B cell (primary cell): ENCODE data around the gene TRIO. TPM values are rescaled to one million over a fixed set of nuclear protein-coding genes. Genes with fewer than 3 reads are reported as not detected.

Experiments
- ATAC-seq: fragments of 200-7000 bp; cut with Tn5 transposase; one replicate; pipeline ENCODE4 v1.10.0; 2021; ENCODE audit warnings: low read depth, mild to moderate bottlenecking, moderate number of reproducible peaks, moderate library complexity
- CTCF ChIA-PET: fragments of 350-600 bp; sonication (Branson Sonifier 250); formaldehyde crosslinking; loops from one replicate; lab custom pipeline; 2021; ENCODE audit warnings: antibody characterized with exemption, inconsistent platforms; lab: Charles Lee
- POLR2A ChIA-PET: fragments of 350-600 bp; sonication (Branson Sonifier 250); formaldehyde crosslinking; loops from one replicate; lab custom pipeline; 2021; ENCODE audit warnings: antibody characterized with exemption; lab: Charles Lee
- DNase-seq: peaks from one replicate; pipeline ENCODE4 v3.0.0; 2013
- H2AFZ ChIP-seq: 2 replicates; pipeline ENCODE4 v1.6.1; 2012; ENCODE audit warnings: mild to moderate bottlenecking, low read depth, low read length; ENCODE audit not compliant: insufficient read depth, poor library complexity, severe bottlenecking
- H3K27ac ChIP-seq, 2 donors: 1 replicate in 1 of 2; 2 replicates in 1 of 2; pipeline ENCODE4 v1.5.1; 2012 to 2013; ENCODE audit warnings: low read length in 2 of 2, mild to moderate bottlenecking in 2 of 2, moderate library complexity in 1 of 2
- H3K27me3 ChIP-seq, 4 experiments: fragments of 200-600 bp in 1 of 4; sonication (generic) in 1 of 4; replicated peaks in 1 of 4; 1 replicate in 2 of 4; 2 replicates in 2 of 4; pipeline versions ENCODE4 v1.6.1 to v1.7.0; 2013 to 2016; ENCODE audit warnings: low read length in 3 of 4, mild to moderate bottlenecking in 2 of 4, mixed read lengths in 1 of 4, moderate library complexity in 1 of 4; ENCODE audit not compliant: insufficient read depth in 4 of 4, control insufficient read depth in 3 of 4; ENCODE audit errors: control extremely low read depth in 1 of 4
- H3K36me3 ChIP-seq, 2 experiments: replicated peaks in 1 of 2; 1 replicate in 1 of 2; 2 replicates in 1 of 2; pipeline versions ENCODE4 v1.6.1 to v1.7.1; 2013; ENCODE audit warnings: low read length in 1 of 2; ENCODE audit not compliant: insufficient read depth in 2 of 2, control insufficient read depth in 1 of 2; ENCODE audit errors: control extremely low read depth in 1 of 2, extremely low read depth in 1 of 2
- H3K4me1 ChIP-seq, 2 donors: fragments of 200-600 bp in 1 of 2; sonication (generic) in 1 of 2; 1 replicate in 1 of 2; 2 replicates in 1 of 2; pipeline versions ENCODE4 v1.5.1 to v1.6.1; 2013 to 2017; ENCODE audit warnings: low read length in 2 of 2; ENCODE audit not compliant: control insufficient read depth in 2 of 2, insufficient read depth in 2 of 2
- H3K4me2 ChIP-seq: replicated peaks from 2 replicates; pipeline ENCODE3; 2012; ENCODE audit warnings: mild to moderate bottlenecking, low read depth, low read length; ENCODE audit not compliant: poor library complexity, severe bottlenecking
- H3K4me3 ChIP-seq, 5 experiments: fragments of 200-600 bp in 1 of 5; sonication (generic) in 1 of 5; 1 replicate in 3 of 5; 2 replicates in 2 of 5; pipeline versions ENCODE4 v1.5.1 to v1.7.0; 2011 to 2016; ENCODE audit warnings: low read length in 4 of 5, mild to moderate bottlenecking in 4 of 5, low read depth in 2 of 5, control low read depth in 1 of 5, moderate library complexity in 1 of 5; ENCODE audit not compliant: insufficient read depth in 1 of 5; ENCODE audit errors: control extremely low read depth in 1 of 5, extremely low read depth in 1 of 5
- H3K79me2 ChIP-seq: fragments of 200-600 bp; sonication (generic); one replicate; pipeline ENCODE4 v1.6.0; 2016; ENCODE audit warnings: low read length; ENCODE audit not compliant: control insufficient read depth, insufficient read depth
- H3K9ac ChIP-seq: fragments of 200-600 bp; sonication (generic); 2 replicates; pipeline ENCODE4 v1.6.1; 2017; ENCODE audit warnings: mild to moderate bottlenecking, low read length, moderate library complexity
- H3K9me3 ChIP-seq, 3 donors: one replicate each; pipeline versions ENCODE4 v1.6.1 to v1.7.1; 2013; ENCODE audit warnings: low read length in 2 of 3; ENCODE audit not compliant: control insufficient read depth in 2 of 3, insufficient read depth in 1 of 3; ENCODE audit errors: control extremely low read depth in 1 of 3
- H4K20me1 ChIP-seq: 2 replicates; pipeline ENCODE4 v1.6.0; 2012; ENCODE audit warnings: mild to moderate bottlenecking, low read length; ENCODE audit not compliant: insufficient read depth, control insufficient read depth, poor library complexity, severe bottlenecking
- H3K27ac Mint-ChIP-seq: one replicate; pipeline ENCODE4 v1.8.0; 2021; ENCODE audit warnings: mixed read lengths
- H3K27me3 Mint-ChIP-seq: one replicate; pipeline ENCODE4 v1.8.0; 2021; ENCODE audit warnings: mixed read lengths
- H3K4me1 Mint-ChIP-seq: one replicate; pipeline ENCODE4 v1.8.0; 2021; ENCODE audit warnings: mixed read lengths
- H3K4me3 Mint-ChIP-seq: one replicate; pipeline ENCODE4 v1.8.0; 2021; ENCODE audit warnings: mixed read lengths
- H3K9me3 Mint-ChIP-seq: one replicate; pipeline ENCODE4 v1.8.0; 2022; ENCODE audit warnings: mixed read lengths; ENCODE audit not compliant: insufficient read depth
- CTCF ChIP-seq: fragments of 200-600 bp; IDR thresholded peaks from one replicate; pipeline ENCODE4 v1.8.0; 2022; ENCODE audit warnings: antibody characterized with exemption, mild to moderate bottlenecking
- EZH2 ChIP-seq: IDR thresholded peaks from 2 replicates; pipeline ENCODE4 v1.6.1; 2012; ENCODE audit warnings: borderline replicate concordance, low read depth, mild to moderate bottlenecking, moderate library complexity, low read length; ENCODE audit not compliant: insufficient read depth, poor library complexity, severe bottlenecking
- WGBS: methylation state at CpG from one replicate; pipeline ENCODE4 v1.1.5; 2013; ENCODE audit warnings: missing lambda C conversion rate; ENCODE audit not compliant: insufficient coverage; 5-methylcytosine and 5-hydroxymethylcytosine counted together
- intact Hi-C: fragments of 100-400 bp; cut with micrococcal nuclease; formaldehyde crosslinking; loops from one replicate; pipeline ENCODE4 v1.10.0; 2022
- polyA plus RNA-seq: library from polyadenylated mRNA; depleted of rRNA; stranded (reverse); fragments of >200 nt; gene quantifications from 2 replicates; pipeline ENCODE4 v1.2.3, GENCODE V29; 2012
- total RNA-seq, 2 donors: library from RNA; stranded (reverse); fragments of 120-200 nt in 1 of 2; gene quantifications; 1 replicate in 1 of 2; 2 replicates in 1 of 2; pipeline versions ENCODE4 v1.2.3 to v1.2.4, GENCODE V29; 2013 to 2022

Gene TRIO
- total and polyA plus RNA-seq, 2 donors (not counting 1 experiment from before 2014, with no cell fraction given): 90.5 to 479 TPM

- no peak for TF ChIP-seq EZH2
- intact Hi-C loops: loop anchor here (2.0 kb wide), 2 partner anchors 37 to 321 kb away; no protein-coding TSS in a partner anchor
- Histone ChIP-seq H3K79me2 (peaks cover under 1% of the 10 kb centered on the region), H3K4me1 (peaks cover 42 to 44% of the 10 kb centered on the region in 2 donors), H3K9me3 (no peaks in the 10 kb centered on the region), H4K20me1 (peaks cover 13% of the 10 kb centered on the region), H3K27ac (no peak overlapping the region), H3K36me3 (peaks cover 5 to 20% of the 10 kb centered on the region in 2 experiments), H3K27me3 (no peaks in the 10 kb centered on the region), H3K4me2 (no peak overlapping the region), H2AFZ (no peak overlapping the region), H3K9ac (no peak overlapping the region), H3K4me3 (no peak overlapping the region)
- ChIA-PET CTCF (interaction anchor here (1.8 to 5.6 kb wide), 3 partner anchors 14 to 72 kb away, joined by 6 to 32 read pairs (median 10); no protein-coding TSS in a partner anchor), POLR2A (no interaction called here)
- ATAC-seq (no peak), DNase-seq (no peak)
- no CpG with 5 or more reads among the region's 6 CpGs for WGBS
- Mint-ChIP-seq H3K4me3 (no peak overlapping the region), H3K27me3 (no peaks in the 10 kb centered on the region), H3K4me1 (peaks cover 49% of the 10 kb centered on the region), H3K9me3 (no peaks in the 10 kb centered on the region), H3K27ac (no peak overlapping the region)
Measured at GRCh38 chr5:14327624-14328023, 184.5 kb downstream of the TRIO start.

- Histone ChIP-seq H3K27ac (no peak overlapping the region), H3K36me3 (peaks cover 4 to 21% of the 10 kb centered on the region in 2 experiments), H3K9ac (no peak overlapping the region), H3K4me3 (no peak overlapping the region), H3K4me1 (peaks cover 47 to 49% of the 10 kb centered on the region in 2 donors), H4K20me1 (peaks cover 17% of the 10 kb centered on the region), H3K79me2 (peaks cover 5% of the 10 kb centered on the region), H3K9me3 (no peaks in the 10 kb centered on the region), H3K4me2 (no peak overlapping the region), H3K27me3 (no peaks in the 10 kb centered on the region), H2AFZ (no peak overlapping the region)
- intact Hi-C loops: no loop called here
- Mint-ChIP-seq H3K4me1 (peaks cover 54% of the 10 kb centered on the region), H3K9me3 (no peaks in the 10 kb centered on the region), H3K27ac (no peak overlapping the region), H3K4me3 (no peak overlapping the region), H3K27me3 (no peaks in the 10 kb centered on the region)
- ChIA-PET POLR2A (no interaction called here), CTCF (interaction anchor here (1.1 to 5.6 kb wide), 2 partner anchors 23 to 38 kb away, joined by 4 to 32 read pairs; no protein-coding TSS in a partner anchor)
- 99% methylated on average over 8 of the region's 14 CpGs for WGBS
- DNase-seq (no peak), ATAC-seq (no peak)
- TF ChIP-seq CTCF (no peak), EZH2 (no peak)
Measured at GRCh38 chr5:14328144-14328543, 185.0 kb downstream of the TRIO start.
